ENCODE results near the gene LECT2.

Gene LECT2

DNA sequence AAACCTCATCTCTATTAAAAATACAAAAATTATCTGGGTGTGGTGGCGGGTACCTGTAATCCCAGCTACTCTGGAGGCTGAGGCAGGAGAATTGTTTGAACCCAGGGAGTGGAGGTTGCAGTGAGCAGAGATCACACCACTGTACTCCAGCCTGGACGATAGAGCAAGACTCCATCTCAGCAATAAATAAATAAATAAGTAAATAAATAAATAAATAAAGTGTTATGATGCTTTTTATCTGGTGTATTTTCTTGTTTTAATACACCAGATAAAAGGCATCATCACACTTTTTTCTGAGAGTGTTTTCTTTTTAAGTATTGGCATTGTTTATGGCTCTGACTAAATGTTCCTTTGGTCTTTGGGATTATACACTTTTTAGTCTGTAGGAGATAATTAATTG, 24.2 kb upstream of the LECT2 start:
- DNase-seq = no peak

GRCh38 chr5:135978212-135978631, 23.4 kb upstream of the LECT2 start:
- DNase-seq = no peak

DNA sequence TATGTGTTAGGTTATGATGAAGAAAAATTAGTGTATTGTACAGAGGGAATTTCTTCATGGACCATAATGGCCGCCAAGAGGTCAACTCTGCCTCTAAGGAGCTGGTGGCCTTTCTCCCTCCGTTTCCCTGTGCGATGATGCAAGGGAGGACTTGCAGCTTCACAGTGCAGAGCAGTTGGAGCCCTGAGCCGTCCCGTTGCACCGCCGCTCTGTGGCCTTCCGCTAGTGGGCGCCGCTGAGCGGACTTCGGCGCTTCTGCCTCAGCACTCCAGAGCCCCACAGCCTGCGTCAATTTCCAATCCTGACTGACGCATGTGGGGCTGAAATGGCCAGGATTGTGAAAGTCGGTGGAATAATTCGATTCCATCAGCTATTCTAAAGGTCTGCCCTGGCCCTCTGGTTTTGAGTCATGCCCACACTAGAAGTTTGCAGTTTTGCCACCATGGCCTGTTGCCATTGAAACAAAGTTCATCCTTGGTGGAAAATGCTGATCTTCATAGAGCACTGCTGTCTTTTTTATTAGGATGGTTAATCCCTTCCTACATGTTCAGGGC, 22.7 kb upstream of the LECT2 start:
- peak in 25 of 56 donors; percentile 2 to 63 (median 23) for DNase-seq

DNA sequence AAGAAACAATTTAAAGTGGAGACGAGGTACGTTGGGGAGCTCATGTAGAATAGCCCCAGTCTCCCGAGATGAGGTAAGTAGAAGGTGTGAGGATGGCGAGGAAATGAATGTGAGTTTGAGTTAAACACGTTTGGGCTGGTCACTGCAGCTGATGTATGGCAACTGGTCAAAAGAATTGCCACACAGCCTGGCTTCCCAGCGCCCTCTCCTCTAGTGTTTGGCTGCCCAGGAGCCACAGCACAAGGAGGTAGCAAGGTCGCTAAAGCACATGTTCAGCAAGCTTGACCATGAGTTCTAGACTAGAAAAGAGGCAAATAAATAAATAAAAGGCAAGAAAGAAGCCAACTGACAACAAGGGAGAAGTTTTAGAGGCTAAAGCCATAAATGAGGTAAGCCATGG, 21.4 kb upstream of the LECT2 start:
- no peak for DNase-seq

DNA sequence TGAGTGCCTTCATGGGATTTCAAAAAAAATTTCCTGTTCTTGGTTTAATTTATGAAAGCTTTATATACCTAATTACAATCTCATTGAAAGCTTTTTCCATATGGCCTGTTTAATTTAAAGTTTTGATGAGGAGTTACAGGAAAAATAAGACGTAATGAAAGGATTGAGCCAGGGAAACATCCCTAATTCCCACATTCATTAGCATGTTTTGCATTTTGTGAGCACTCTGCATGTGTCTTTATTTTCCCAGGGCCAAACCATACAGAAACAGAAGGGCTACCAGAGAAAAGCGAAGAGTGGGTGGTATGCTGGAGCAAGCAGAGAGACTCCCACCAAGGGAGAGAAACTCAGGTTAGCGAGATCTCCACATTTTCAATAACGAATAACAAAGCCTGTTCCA, 20.3 kb upstream of the LECT2 start:
- no peak for DNase-seq

DNA sequence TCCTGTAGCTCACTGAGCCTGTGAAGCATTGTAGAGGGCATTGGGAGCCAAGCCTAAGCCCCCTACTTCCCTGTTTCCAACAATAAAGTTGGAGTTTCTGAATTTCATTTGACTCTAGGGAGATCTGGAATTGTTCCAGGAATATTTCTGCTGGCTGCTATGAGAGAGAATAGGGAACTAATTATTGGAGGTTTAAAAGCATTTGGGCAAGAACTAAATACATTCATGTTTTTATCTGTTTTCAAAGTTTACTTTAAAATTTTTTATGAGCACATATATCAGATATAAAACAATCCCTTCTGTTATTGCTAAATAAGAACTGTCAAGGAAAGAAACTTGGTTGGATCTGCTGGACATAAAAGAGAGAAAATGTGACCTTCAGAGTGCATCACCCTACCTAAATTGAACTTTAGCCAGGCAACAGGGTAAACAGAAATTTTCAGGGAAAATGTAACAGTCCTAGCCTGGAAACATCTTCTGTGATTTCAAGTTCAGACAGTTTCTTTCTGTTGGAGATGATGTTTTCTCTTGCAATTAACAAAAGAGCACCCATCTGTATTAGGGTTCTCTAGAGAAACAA, 19.3 kb upstream of the LECT2 start:
- no peak for DNase-seq

- no peak for DNase-seq
These were observed 18.7 kb upstream of the LECT2 start for GRCh38 chr5:135973323-135974020.

- DNase-seq = no peak
These were observed 16.9 kb upstream of the LECT2 start for GRCh38 chr5:135971701-135972100.

DNA sequence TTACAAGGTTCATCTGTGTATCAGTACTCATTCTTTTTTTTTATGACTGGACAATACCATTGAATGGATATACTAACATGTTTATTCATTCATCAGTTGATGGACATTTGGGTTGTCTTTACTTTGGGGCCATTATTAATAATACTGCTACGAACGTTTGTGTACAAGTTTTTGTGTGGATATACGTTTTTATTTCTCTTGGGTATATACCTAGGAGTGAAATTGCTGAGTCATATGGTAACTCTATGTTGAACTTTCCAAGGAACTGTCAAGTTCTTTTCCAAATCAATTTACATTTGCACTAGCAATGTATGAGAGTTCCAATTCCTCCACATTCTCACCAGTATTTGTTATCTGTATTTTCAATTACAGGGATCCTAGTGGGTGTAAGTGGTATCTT, 12.0 kb upstream of the LECT2 start:
- no peak for DNase-seq

DNA sequence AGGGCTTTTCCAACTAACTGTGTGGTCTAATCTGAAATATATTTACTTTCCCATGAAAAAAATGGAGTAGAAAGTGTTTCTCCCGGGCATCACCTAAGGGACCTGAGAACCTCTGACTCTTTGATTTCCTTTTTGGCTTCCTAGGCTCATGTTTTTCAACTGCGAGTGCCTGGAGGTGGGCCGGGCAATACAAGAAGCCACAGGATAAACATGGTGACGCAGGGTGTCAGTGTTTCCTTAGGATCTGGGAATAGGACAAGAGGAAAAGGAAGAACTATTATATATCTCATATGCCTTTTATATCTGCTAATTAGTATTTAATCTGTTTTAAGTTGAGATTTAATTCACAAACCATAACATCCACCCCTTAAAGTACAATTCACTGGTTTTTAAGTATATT, 11.4 kb upstream of the LECT2 start:
- no peak for DNase-seq

- DNase-seq = no peak
These were observed 10.7 kb upstream of the LECT2 start for GRCh38 chr5:135965504-135965903.

DNA sequence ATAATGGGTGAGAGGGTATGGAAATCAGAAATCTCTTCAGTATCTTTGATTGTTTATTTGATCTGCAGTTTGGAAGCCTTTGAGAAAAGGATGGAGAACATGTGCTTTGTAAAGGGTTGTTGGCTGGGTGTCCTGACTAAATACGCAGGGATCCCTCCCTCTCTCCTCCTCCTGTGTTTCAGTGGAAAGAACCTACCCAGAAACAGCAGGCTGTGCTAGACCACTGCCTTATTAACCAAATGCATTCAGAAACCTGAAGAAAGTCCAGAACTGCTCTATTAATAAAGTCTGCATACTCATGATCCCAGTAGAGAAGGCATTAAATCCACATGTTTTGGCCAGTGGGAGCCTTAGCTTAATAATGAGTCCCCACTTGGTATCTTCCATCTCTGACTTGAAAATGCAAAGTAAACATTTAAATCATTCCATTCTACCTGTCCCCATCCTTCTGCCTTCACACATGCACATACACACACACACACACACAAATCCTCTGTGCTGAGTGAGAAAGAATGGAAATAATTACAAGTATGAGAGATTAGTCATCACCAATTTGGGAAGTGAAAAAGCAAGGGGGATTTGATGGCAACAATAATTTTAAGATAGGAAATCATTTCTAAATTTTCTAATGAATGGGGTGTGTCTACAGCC, 10.0 kb upstream of the LECT2 start:
- DNase-seq = no peak

DNA sequence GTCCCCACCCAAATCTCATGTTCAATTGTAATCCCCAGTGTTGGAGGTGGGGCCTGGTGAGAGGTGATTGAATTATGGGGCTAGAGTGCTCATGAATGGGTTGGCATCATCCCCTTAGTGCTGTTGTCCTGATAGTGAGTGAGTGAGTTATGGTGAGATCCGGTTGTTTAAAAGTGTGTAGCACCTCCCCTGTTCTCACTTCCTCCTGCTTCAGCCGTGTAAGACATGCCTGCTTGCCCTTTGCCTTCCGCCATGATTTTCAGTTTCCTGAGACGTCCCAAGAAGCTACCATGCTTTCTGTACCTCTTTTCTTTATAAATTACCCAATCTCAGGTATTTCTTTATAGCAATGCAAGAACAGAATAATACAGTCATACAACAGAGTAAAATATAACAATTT, 742 bp upstream of the LECT2 start:
- no peak for DNase-seq

DNA sequence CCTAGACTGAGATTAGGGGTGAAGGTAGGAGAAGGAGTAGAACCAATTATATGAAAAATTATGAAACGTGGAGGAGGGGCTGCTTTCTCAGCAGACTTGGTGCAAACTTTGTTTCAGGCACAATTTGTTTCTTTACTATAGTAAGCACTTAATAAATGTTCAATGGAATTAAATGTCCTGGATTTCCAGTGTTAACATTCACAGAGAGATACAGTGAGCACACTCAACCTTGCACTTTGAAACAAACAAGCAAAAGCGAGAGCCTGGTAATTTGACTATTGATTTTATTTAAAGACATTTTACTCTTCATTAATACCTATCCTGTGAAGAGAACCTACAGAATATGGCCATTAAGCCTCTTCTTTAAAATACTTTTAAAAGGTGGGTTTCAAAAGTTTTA, 933 bp downstream of the LECT2 start:
- DNase-seq = no peak

DNA sequence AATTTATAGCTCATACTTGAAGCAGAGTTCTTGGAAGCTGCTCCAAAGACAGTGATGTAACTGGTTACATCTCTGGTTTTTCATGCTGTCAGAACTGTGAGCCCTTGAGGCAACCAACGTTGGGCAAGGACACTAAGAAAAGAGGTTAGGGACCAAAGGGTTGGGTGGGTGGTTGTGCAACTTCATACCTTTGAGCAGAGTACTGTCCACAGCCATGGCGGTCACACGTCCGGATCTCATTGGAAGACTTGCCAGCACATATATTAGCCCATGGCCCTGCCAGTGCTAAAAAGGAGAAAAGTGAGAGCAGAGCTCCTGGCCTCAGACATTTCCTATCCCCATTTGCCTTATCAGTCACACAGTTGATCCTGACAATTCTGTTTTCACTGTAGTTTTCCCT, 2.1 kb downstream of the LECT2 start:
- DNase-seq = no peak

- no peak for DNase-seq
These were observed 3.0 kb downstream of the LECT2 start for GRCh38 chr5:135951807-135952206.

- DNase-seq = no peak
These were observed 3.5 kb downstream of the LECT2 start for GRCh38 chr5:135951257-135951656.

DNA sequence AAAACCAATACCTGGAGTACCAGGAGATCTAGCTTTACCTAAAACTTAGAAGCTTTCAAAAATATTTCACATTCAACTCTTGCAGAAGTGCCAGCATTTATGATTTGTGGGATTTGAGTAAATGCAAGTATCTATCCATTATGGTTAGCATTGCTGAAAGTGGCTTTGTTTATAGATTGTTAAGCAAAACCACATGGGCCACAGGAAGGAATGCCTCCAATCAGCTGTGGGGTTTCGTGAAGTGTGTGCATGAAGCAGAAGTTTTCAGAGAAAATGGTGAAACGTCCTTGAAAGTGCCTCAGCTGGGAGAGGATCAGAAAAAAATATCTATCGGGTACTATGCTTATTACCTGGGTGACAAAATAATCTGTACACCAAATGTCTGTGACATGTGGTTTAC, 4.2 kb downstream of the LECT2 start:
- DNase-seq = no peak

- DNase-seq = peak in 16 of 56 donors; percentile 1 to 79 (median 15)
These were observed 9.7 kb downstream of the LECT2 start for GRCh38 chr5:135944967-135945560.

- no peak for DNase-seq
These were observed 10.2 kb downstream of the LECT2 start for GRCh38 chr5:135944564-135944963.

DNA sequence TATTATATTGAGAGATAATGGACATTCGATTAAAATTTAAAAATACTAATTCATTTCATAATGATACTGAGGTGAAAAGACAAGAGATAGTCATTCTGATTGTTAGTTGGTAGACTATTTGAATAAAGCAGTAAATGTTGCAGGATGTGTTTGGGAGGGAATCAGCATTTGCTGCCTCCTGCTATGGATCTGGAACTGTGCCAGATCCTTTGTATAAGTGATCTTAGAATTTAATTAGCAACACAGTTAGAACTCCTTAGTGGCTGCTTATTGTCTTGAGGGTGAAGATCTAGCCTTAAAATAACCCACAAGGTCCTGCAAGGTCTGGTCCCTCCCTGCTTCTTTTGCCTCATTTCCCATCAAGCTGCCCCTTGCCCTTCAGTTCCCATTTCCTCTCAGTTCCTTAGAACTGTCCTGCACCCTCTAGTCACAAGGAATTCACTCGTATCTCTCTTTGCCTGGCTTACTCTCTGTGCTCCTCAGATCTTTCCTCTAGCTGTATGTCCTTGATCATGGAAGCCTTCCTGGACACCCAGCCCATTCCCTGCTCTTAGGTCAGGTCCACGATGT, 12.5 kb downstream of the LECT2 start:
- no peak for DNase-seq

DNA sequence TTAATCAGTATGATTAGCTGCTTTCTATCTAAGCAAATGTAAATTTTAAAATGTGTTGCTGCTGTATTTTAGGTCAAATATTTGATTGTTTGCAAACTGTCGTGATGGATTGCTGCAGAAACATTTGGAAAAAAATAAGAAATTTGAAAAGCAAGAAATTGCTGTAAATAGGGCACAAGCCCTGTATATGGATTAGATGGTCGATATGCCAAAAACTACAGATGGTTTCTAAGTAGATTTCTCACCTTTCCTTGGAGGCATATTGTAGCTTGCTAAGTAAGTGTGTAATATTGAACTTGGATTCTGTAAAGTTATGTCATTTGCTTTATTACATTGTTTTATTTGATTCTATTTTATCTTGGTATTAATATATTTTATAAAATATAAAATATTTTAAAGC, 13.1 kb downstream of the LECT2 start:
- DNase-seq = no peak

Measured in amygdala (tissue), 56 donors.